ENCODE data around the gene DMRT2. TPM values are rescaled to one million over a fixed set of nuclear protein-coding genes. Genes with fewer than 3 reads are reported as not detected.

DMRT2 gene
- total and polyA plus RNA-seq, 2 of the 8 experiments (the other 6 are each of a cell fraction or from before 2014, with no cell fraction given), result 0.29 to 0.93 TPM

- TF ChIP-seq RAD21 (IDR thresholded peaks at IDR 0.05 in 1 of 2, conservative IDR thresholded peaks at IDR 0.05 in 1 of 2; ENCODE audit: low read depth in 2 of 2, low read length in 2 of 2) (peak; percentile 9 to 30; a peak in 2 of 4 replicates), MAFK (IDR thresholded peaks at IDR 0.05; ENCODE audit: low read depth, low read length) (no peak), MAX (IDR thresholded peaks at IDR 0.05) (no peak), HDAC6 (IDR thresholded peaks at IDR 0.05; ENCODE audit: low read depth, low read length) (no peak), EZH2 (IDR thresholded peaks at IDR 0.05; ENCODE audit: low read depth, low read length, severe bottlenecking) (no peak), RFX5 (IDR thresholded peaks at IDR 0.05; ENCODE audit: borderline replicate concordance, low read depth, low read length) (no peak), CTBP2 (IDR thresholded peaks at IDR 0.05; ENCODE audit: borderline replicate concordance, insufficient read depth, insufficient read length, low read length) (no peak)
Measured at GRCh38 chr9:1100945-1101344, 50.8 kb downstream of the DMRT2 start (continued).

Measured in H1 (cell line).